Activated CD4-positive, alpha-beta memory T cell treated with anti-CD3 and anti-CD28 coated beads, Interleukin-2, amount 10 ng/mL, durations not matched to agents 7 days and 5 days (primary cell): ENCODE data around the gene PTOV1. TPM values are rescaled to one million over a fixed set of nuclear protein-coding genes. Genes with fewer than 3 reads are reported as not detected.

Experiments
- CTCF ChIA-PET: fragments of 350-600 bp; sonication (Branson Sonifier 250); formaldehyde crosslinking; loops from one replicate; lab custom pipeline; 2021; ENCODE audit warnings: antibody characterized with exemption, inconsistent platforms; lab: Charles Lee
- POLR2A ChIA-PET: fragments of 350-600 bp; sonication (Branson Sonifier 250); formaldehyde crosslinking; loops from one replicate; lab custom pipeline; 2021; ENCODE audit warnings: antibody characterized with exemption; lab: Charles Lee
- DNase-seq: peaks from one replicate; pipeline ENCODE4 v3.0.0-alpha.2; 2020
- H3K27ac Mint-ChIP-seq: one replicate; pipeline ENCODE4 v1.8.0; 2021; ENCODE audit warnings: mild to moderate bottlenecking, mixed read lengths
- H3K27me3 Mint-ChIP-seq: one replicate; pipeline ENCODE4 v1.8.0; 2021; ENCODE audit warnings: mixed read lengths
- H3K36me3 Mint-ChIP-seq: one replicate; pipeline ENCODE4 v1.8.0; 2021; ENCODE audit warnings: low read depth, mixed read lengths
- H3K4me1 Mint-ChIP-seq: one replicate; pipeline ENCODE4 v1.8.0; 2021; ENCODE audit warnings: mixed read lengths
- H3K4me3 Mint-ChIP-seq: one replicate; pipeline ENCODE4 v1.8.0; 2021; ENCODE audit warnings: mild to moderate bottlenecking, mixed read lengths
- H3K9me3 Mint-ChIP-seq: one replicate; pipeline ENCODE4 v1.8.0; 2021; ENCODE audit warnings: mixed read lengths
- total RNA-seq, 2 experiments: library from RNA; stranded (reverse); gene quantifications; one replicate each; pipeline ENCODE4 v1.2.3, GENCODE V29; 2021

PTOV1 gene
- total RNA-seq, 2 experiments from 2014 or later = 69.3 to 71.7 TPM

DNA sequence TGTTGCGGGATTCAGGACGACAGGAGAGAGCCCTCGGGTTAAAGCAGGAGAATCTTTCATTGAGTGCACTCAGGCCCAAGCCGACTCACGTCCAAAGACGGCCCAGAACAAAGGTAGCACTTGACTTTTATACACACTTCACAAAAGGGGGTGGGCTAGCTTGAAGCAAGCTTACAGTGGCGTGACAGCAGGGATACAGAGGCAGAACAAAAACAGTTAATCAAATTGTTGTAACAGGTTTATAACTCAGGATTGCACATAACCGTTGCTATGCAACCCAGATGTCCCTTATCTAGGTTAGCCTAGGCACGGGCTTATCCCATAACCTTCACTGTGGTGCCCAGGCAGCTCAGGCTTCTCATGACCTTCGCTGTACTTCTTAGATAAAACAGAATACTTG, 30.8 kb upstream of the PTOV1 start:
- ChIA-PET POLR2A (no interaction called here), CTCF (no interaction called here)
- Mint-ChIP-seq H3K4me1 (peaks cover 24% of the 10 kb centered on the region), H3K36me3 (peaks cover 25% of the 10 kb centered on the region), H3K9me3 (no peaks in the 10 kb centered on the region), H3K27me3 (no peaks in the 10 kb centered on the region), H3K4me3 (no peak overlapping the region), H3K27ac (no peak overlapping the region)
- DNase-seq = no peak

- Mint-ChIP-seq H3K27me3 (no peaks in the 10 kb centered on the region), H3K27ac (no peak overlapping the region), H3K36me3 (peaks cover 30% of the 10 kb centered on the region), H3K4me1 (peaks cover 18% of the 10 kb centered on the region), H3K4me3 (no peak overlapping the region), H3K9me3 (no peaks in the 10 kb centered on the region)
- no peak for DNase-seq
- CTCF ChIA-PET = no interaction called here
- POLR2A ChIA-PET = no interaction called here
Observed at GRCh38 chr19:49823472-49823871, 27.5 kb upstream of the PTOV1 start.

DNA sequence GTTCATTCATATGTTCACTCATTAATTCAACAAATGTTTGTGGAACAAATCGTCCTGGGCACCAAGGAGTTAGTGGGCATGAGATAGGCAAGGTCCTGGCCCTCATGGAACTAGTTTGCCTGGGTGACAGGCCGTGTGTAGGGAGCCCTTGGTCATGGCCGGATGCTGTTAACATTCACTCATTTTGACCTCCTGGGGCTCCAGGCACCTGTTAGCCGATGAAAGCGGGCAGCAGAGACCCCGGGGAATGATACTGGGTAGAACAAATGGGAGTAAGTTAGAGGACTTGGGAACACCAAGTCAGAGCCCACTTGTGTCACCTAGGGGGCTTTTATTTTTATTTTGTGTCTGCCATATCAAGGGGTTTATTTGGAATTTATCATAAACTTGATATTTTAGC, 26.3 kb upstream of the PTOV1 start:
- no peak overlapping the region for H3K4me3 Mint-ChIP-seq
- no peaks in the 10 kb centered on the region for H3K27me3 Mint-ChIP-seq
- peaks cover 25% of the 10 kb centered on the region for H3K36me3 Mint-ChIP-seq
- H3K4me1 Mint-ChIP-seq = peaks cover 6% of the 10 kb centered on the region
- CTCF ChIA-PET = no interaction called here
- no peaks in the 10 kb centered on the region for H3K9me3 Mint-ChIP-seq
- POLR2A ChIA-PET = no interaction called here
- DNase-seq = no peak
- H3K27ac Mint-ChIP-seq = no peak overlapping the region

GRCh38 chr19:49827034-49827433, 23.9 kb upstream of the PTOV1 start:
- peaks cover 25% of the 10 kb centered on the region for H3K36me3 Mint-ChIP-seq
- CTCF ChIA-PET = no interaction called here
- no peaks in the 10 kb centered on the region for H3K9me3 Mint-ChIP-seq
- no peak overlapping the region for H3K4me3 Mint-ChIP-seq
- POLR2A ChIA-PET = no interaction called here
- no peak for DNase-seq
- H3K27me3 Mint-ChIP-seq = no peaks in the 10 kb centered on the region
- no peak overlapping the region for H3K27ac Mint-ChIP-seq
- peaks cover under 1% of the 10 kb centered on the region for H3K4me1 Mint-ChIP-seq

DNA sequence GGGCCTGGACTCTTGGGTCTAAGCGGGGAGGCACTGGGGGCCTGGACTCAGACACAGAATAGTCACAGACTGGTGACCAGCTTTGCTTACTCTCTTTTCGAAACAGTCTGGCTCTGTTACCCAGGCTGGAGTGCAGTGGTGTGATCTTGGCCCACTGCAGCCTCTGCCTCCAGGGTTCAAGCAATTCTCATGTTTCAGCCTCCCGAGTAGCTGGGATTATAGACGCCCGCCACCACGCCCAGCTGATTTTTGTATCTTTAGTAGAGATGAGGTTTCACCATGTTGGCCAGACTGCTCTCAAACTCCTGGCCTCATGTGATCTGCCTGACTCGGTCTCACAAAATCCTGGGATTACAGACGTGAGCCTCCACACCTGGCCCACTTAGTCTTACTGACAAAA, 21.8 kb upstream of the PTOV1 start:
- no peak overlapping the region for H3K27ac Mint-ChIP-seq
- H3K36me3 Mint-ChIP-seq = peaks cover 29% of the 10 kb centered on the region
- H3K27me3 Mint-ChIP-seq = no peaks in the 10 kb centered on the region
- CTCF ChIA-PET = no interaction called here
- no peak overlapping the region for H3K4me3 Mint-ChIP-seq
- POLR2A ChIA-PET = no interaction called here
- peaks cover 8% of the 10 kb centered on the region for H3K4me1 Mint-ChIP-seq
- no peaks in the 10 kb centered on the region for H3K9me3 Mint-ChIP-seq
- no peak for DNase-seq

DNA sequence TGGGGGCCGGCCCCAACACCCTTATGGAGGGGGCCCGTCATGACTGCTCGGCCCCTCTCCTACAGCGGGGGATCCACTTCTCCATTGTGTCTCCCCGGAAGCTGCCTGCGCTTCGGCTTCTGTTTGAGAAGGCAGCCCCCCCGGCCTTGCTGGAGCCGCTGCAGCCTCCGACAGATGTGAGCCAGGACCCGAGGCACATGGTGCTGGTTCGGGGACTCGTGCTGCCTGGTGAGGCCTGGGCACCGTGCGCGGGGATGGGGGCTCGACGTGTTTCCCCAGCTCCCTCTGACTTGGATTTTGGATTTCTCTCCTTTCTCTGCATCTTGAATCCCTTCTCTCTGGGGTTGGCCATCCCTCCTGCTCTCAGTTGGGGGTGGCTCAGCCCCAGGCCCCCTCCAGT, 21.2 kb upstream of the PTOV1 start:
- Mint-ChIP-seq H3K9me3 (no peaks in the 10 kb centered on the region), H3K36me3 (peaks cover 30% of the 10 kb centered on the region), H3K4me1 (peaks cover 8% of the 10 kb centered on the region), H3K27me3 (no peaks in the 10 kb centered on the region), H3K27ac (no peak overlapping the region), H3K4me3 (no peak overlapping the region)
- ChIA-PET POLR2A (no interaction called here), CTCF (no interaction called here)
- no peak for DNase-seq

GRCh38 chr19:49830766-49831165, 20.2 kb upstream of the PTOV1 start:
- Mint-ChIP-seq H3K27me3 (no peaks in the 10 kb centered on the region), H3K4me3 (no peak overlapping the region), H3K9me3 (no peaks in the 10 kb centered on the region), H3K27ac (no peak overlapping the region), H3K36me3 (peaks cover 37% of the 10 kb centered on the region), H3K4me1 (peaks cover 8% of the 10 kb centered on the region)
- ChIA-PET POLR2A (no interaction called here), CTCF (no interaction called here)
- DNase-seq = no peak

GRCh38 chr19:49831592-49831991, 19.4 kb upstream of the PTOV1 start:
- H3K36me3 Mint-ChIP-seq = peaks cover 33% of the 10 kb centered on the region
- H3K9me3 Mint-ChIP-seq = no peaks in the 10 kb centered on the region
- CTCF ChIA-PET = no interaction called here
- H3K27me3 Mint-ChIP-seq = no peaks in the 10 kb centered on the region
- no peak for DNase-seq
- POLR2A ChIA-PET = interaction anchor here (1.4 kb wide), 1 partner anchor 65 kb away, joined by 3 read pairs; the partner anchor contains the start of gene AP2A1
- H3K4me3 Mint-ChIP-seq = no peak overlapping the region
- peaks cover 8% of the 10 kb centered on the region for H3K4me1 Mint-ChIP-seq
- H3K27ac Mint-ChIP-seq = no peak overlapping the region

DNA sequence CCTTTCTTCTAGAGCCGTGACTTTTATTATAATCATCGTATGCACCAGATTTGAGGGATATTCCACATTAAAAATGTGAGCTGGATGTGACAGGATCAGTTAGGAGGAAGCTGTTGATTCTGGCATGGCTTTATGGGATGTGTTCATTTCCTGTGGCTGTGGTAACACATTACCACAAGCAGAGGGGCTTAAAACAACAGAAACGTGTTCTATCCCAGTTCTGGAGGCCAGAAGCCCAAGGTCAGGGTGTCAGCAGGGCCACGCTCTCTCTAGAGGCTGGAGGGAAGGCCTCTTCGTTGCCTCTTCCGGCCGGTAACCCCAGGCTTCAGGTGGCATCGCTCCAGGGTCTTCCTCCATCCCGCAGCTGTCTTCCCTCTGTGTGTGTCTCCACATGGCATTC, 18.4 kb upstream of the PTOV1 start:
- POLR2A ChIA-PET = interaction anchor here (1.4 kb wide), 1 partner anchor 66 kb away, joined by 3 read pairs; the partner anchor contains the start of gene AP2A1

DNA sequence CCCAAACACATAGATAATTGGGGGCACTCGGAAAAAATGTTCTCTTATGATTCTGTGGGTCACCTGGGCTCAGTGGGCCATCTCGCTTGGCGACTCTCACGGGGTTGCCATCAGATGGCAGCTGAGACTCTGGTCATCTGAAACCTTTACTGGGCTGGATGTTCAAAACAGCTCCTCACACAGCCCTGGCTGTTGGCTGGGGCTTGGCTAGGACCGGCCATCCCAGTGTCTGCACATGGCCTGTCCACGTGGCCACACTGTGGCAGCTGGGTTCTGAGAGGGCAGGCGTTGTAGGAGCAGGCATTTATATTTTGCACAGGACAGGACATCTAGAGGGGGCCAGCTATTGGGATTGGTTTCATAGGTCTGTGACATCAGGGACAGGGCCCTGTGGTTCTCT, 17.4 kb upstream of the PTOV1 start:
- Mint-ChIP-seq H3K4me1 (peaks cover 19% of the 10 kb centered on the region), H3K36me3 (peaks cover 46% of the 10 kb centered on the region), H3K4me3 (no peak overlapping the region), H3K9me3 (no peaks in the 10 kb centered on the region), H3K27me3 (no peaks in the 10 kb centered on the region), H3K27ac (no peak overlapping the region)
- ChIA-PET POLR2A (interaction anchor here (1.2 kb wide), 1 partner anchor 10 kb away, joined by 3 read pairs; no protein-coding TSS in a partner anchor), CTCF (no interaction called here)
- DNase-seq = no peak

More for the DNA sequence above, 18.4 kb upstream of the PTOV1 start:
- peak overlapping the region; percentile 47 for H3K27ac Mint-ChIP-seq
- peaks cover 37% of the 10 kb centered on the region for H3K36me3 Mint-ChIP-seq
- H3K9me3 Mint-ChIP-seq = no peaks in the 10 kb centered on the region
- no peak for DNase-seq
- no peaks in the 10 kb centered on the region for H3K27me3 Mint-ChIP-seq
- H3K4me3 Mint-ChIP-seq = no peak overlapping the region
- H3K4me1 Mint-ChIP-seq = peaks cover 13% of the 10 kb centered on the region
- CTCF ChIA-PET = no interaction called here

DNA sequence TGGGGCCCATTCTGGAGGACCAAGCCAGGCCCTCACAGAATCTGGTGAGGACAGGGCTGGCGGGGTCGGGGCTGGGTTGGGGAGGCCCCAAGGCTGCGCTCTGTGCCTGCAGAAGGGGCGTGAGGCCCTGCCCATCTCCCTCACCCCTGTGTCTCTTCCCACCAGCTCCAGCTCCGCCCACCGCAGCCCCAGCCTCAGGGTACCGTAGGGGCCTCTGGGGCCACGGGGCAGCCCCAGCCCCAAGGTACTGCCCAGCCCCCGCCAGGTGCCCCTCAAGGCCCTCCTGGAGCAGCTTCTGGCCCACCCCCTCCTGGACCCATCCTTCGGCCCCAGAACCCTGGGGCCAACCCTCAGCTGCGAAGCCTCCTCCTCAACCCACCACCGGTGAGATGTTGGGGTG, 15.4 kb upstream of the PTOV1 start:
- no peak for DNase-seq
- H3K36me3 Mint-ChIP-seq = peaks cover 58% of the 10 kb centered on the region
- no peak overlapping the region for H3K4me3 Mint-ChIP-seq
- H3K27ac Mint-ChIP-seq = no peak overlapping the region
- H3K4me1 Mint-ChIP-seq = peaks cover 21% of the 10 kb centered on the region
- ChIA-PET CTCF (no interaction called here), POLR2A (interaction anchor here (2.1 kb wide), 1 partner anchor 15 kb away, joined by 6 read pairs; the partner anchor contains the start of gene PTOV1)
- H3K27me3 Mint-ChIP-seq = no peaks in the 10 kb centered on the region
- H3K9me3 Mint-ChIP-seq = no peaks in the 10 kb centered on the region

- Mint-ChIP-seq H3K36me3 (peaks cover 60% of the 10 kb centered on the region), H3K4me1 (peaks cover 21% of the 10 kb centered on the region), H3K27me3 (no peaks in the 10 kb centered on the region), H3K4me3 (no peak overlapping the region), H3K9me3 (no peaks in the 10 kb centered on the region), H3K27ac (no peak overlapping the region)
- ChIA-PET POLR2A (interaction anchor here (2.1 kb wide), 1 partner anchor 14 kb away, joined by 6 read pairs; the partner anchor contains the start of gene PTOV1), CTCF (no interaction called here)
- DNase-seq = no peak
Observed at GRCh38 chr19:49836176-49837008, 14.6 kb upstream of the PTOV1 start.

GRCh38 chr19:49837009-49837310, 14.0 kb upstream of the PTOV1 start:
- ChIA-PET CTCF (no interaction called here), POLR2A (no interaction called here)
- Mint-ChIP-seq H3K4me3 (no peak overlapping the region), H3K27me3 (no peaks in the 10 kb centered on the region), H3K36me3 (peaks cover 57% of the 10 kb centered on the region), H3K9me3 (no peaks in the 10 kb centered on the region), H3K27ac (no peak overlapping the region), H3K4me1 (peaks cover 21% of the 10 kb centered on the region)
- no peak for DNase-seq

DNA sequence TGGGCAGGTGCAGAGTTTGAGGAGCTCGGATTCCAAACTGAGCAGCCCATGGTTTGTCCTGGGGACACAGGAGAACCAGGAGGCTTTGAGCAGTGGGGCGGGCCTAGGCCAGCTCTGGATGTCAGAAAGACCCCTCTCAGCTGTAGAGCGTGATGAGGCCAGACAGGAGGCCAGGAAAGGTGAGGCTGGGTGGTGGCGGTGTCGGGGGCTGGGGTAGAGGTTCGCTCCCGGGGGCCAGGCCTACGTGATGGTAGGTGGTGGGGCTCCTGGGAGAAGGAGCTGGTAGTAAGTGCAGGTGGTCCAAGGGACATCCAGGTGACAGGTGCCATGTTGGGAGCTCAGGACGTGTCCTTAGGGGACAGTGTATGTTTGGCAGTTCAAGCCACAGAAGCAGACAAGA, 13.5 kb upstream of the PTOV1 start:
- peaks cover 16% of the 10 kb centered on the region for H3K4me1 Mint-ChIP-seq
- no peaks in the 10 kb centered on the region for H3K9me3 Mint-ChIP-seq
- DNase-seq = no peak
- H3K36me3 Mint-ChIP-seq = peaks cover 54% of the 10 kb centered on the region
- H3K27me3 Mint-ChIP-seq = no peaks in the 10 kb centered on the region
- CTCF ChIA-PET = no interaction called here
- no peak overlapping the region for H3K4me3 Mint-ChIP-seq
- POLR2A ChIA-PET = no interaction called here
- no peak overlapping the region for H3K27ac Mint-ChIP-seq
